Chondrocyte (in vitro differentiated cells): ENCODE measurements around the gene ATG7. TPM values are rescaled to one million over a fixed set of nuclear protein-coding genes. Genes with fewer than 3 reads are reported as not detected.

Source experiments
- DNase-seq: peaks from one replicate; pipeline ENCODE4 v3.0.0; 2021; ENCODE audit warnings: mixed read lengths, low spot score
- H3K27ac Mint-ChIP-seq: one replicate; pipeline ENCODE4 v1.8.0; 2021; ENCODE audit warnings: mild to moderate bottlenecking, moderate library complexity, mixed read lengths; ENCODE audit not compliant: unreplicated experiment
- H3K27me3 Mint-ChIP-seq: 2 replicates; pipeline ENCODE4 v1.8.0; 2021; ENCODE audit warnings: low read depth, mixed read lengths
- H3K36me3 Mint-ChIP-seq: 2 replicates; pipeline ENCODE4 v1.8.0; 2021; ENCODE audit warnings: low read depth, mixed read lengths
- H3K4me1 Mint-ChIP-seq: 2 replicates; pipeline ENCODE4 v1.8.0; 2021; ENCODE audit warnings: low read depth, mild to moderate bottlenecking, mixed read lengths
- H3K4me3 Mint-ChIP-seq: one replicate; pipeline ENCODE4 v1.8.0; 2021; ENCODE audit warnings: mild to moderate bottlenecking, moderate library complexity, mixed read lengths; ENCODE audit not compliant: unreplicated experiment
- H3K9me3 Mint-ChIP-seq: 2 replicates; pipeline ENCODE4 v1.8.0; 2021; ENCODE audit warnings: low read depth, mixed read lengths
- CTCF ChIP-seq: fragments of 200-600 bp; sonication (generic); IDR thresholded peaks from 2 replicates; pipeline ENCODE4 v1.5.0; 2021; ENCODE audit warnings: antibody characterized with exemption, mild to moderate bottlenecking, moderate library complexity
- total RNA-seq: library from RNA; stranded (reverse); gene quantifications from 3 replicates; pipeline ENCODE4 v1.2.1, GENCODE V29; 2021

Gene ATG7
- total RNA-seq, 1 donor from 2014 or later: 27.4 TPM

- Mint-ChIP-seq H3K36me3 (peaks cover 28% of the 10 kb centered on the region), H3K27ac (no peak overlapping the region), H3K4me3 (no peak overlapping the region), H3K9me3 (no peaks in the 10 kb centered on the region), H3K4me1 (peaks cover 5% of the 10 kb centered on the region), H3K27me3 (no peaks in the 10 kb centered on the region)
- DNase-seq: no peak
- no peak for TF ChIP-seq CTCF
Observed at GRCh38 chr3:11297126-11297525, 24.9 kb downstream of the ATG7 start.

GRCh38 chr3:11300970-11301369 is 28.8 kb downstream of the ATG7 start:
- Mint-ChIP-seq H3K36me3 (peaks cover 32% of the 10 kb centered on the region), H3K9me3 (no peaks in the 10 kb centered on the region), H3K4me1 (peaks cover 11% of the 10 kb centered on the region), H3K27me3 (no peaks in the 10 kb centered on the region), H3K4me3 (no peak overlapping the region), H3K27ac (no peak overlapping the region)
- no peak for TF ChIP-seq CTCF
- DNase-seq: no peak

GRCh38 chr3:11302444-11302843 is 30.2 kb downstream of the ATG7 start:
- Mint-ChIP-seq H3K4me1 (peaks cover 10% of the 10 kb centered on the region), H3K27me3 (no peaks in the 10 kb centered on the region), H3K9me3 (no peaks in the 10 kb centered on the region), H3K36me3 (peaks cover 35% of the 10 kb centered on the region), H3K4me3 (no peak overlapping the region), H3K27ac (no peak overlapping the region)
- no peak for TF ChIP-seq CTCF
- no peak for DNase-seq

GRCh38 chr3:11304175-11304574 is 32.0 kb downstream of the ATG7 start:
- Mint-ChIP-seq H3K4me3 (no peak overlapping the region), H3K4me1 (peaks cover 6% of the 10 kb centered on the region), H3K27me3 (no peaks in the 10 kb centered on the region), H3K36me3 (peaks cover 37% of the 10 kb centered on the region), H3K9me3 (no peaks in the 10 kb centered on the region), H3K27ac (no peak overlapping the region)
- no peak for TF ChIP-seq CTCF
- DNase-seq: no peak

- peaks cover 6% of the 10 kb centered on the region for H3K4me1 Mint-ChIP-seq
- DNase-seq: no peak
- H3K27me3 Mint-ChIP-seq: no peaks in the 10 kb centered on the region
- H3K36me3 Mint-ChIP-seq: peaks cover 31% of the 10 kb centered on the region
- no peak for TF ChIP-seq CTCF
- H3K4me3 Mint-ChIP-seq: no peak overlapping the region
- no peaks in the 10 kb centered on the region for H3K9me3 Mint-ChIP-seq
- H3K27ac Mint-ChIP-seq: no peak overlapping the region
Observed at GRCh38 chr3:11305509-11305908, 33.3 kb downstream of the ATG7 start.
